ENCODE results near the gene TMEM87B. TPM values are rescaled to one million over a fixed set of nuclear protein-coding genes. Genes with fewer than 3 reads are reported as not detected.

The TMEM87B gene
- total and polyA plus RNA-seq, 2 donors (not counting 1 experiment from before 2014, with no cell fraction given), result 30.5 to 31.5 TPM

GRCh38 chr2:112134120-112134519, 79.1 kb downstream of the TMEM87B start:
- H3K27me3 ChIP-seq (ENCODE audit: control insufficient read depth, insufficient read depth, low read length), result no peaks in the 10 kb centered on the region
- no peaks in the 10 kb centered on the region for H3K4me1 ChIP-seq (ENCODE audit: control insufficient read depth, extremely low read depth, insufficient read depth, low read length)
- no peaks in the 10 kb centered on the region for H3K9me3 ChIP-seq (ENCODE audit: control insufficient read depth, insufficient read depth, low read depth, low read length)
- no peaks in the 10 kb centered on the region for H4K20me1 ChIP-seq (ENCODE audit: control insufficient read depth, extremely low read depth, insufficient read depth, low read length)
- H3K27ac ChIP-seq (ENCODE audit: insufficient read depth, low read length), result no peak overlapping the region
- no peak overlapping the region for H3K4me2 ChIP-seq (ENCODE audit: extremely low read depth, insufficient read depth, low read length)
- H3K4me3 ChIP-seq (replicated peaks in 1 of 4; ENCODE audit: control extremely low read depth in 1 of 4, insufficient read depth in 1 of 4, low read depth in 3 of 4, low read length in 4 of 4), result no peak overlapping the region
- no peak for TF ChIP-seq EZH2 (IDR thresholded peaks at IDR 0.05; ENCODE audit: low read length, missing control alignments)
- TF ChIP-seq CTCF (conservative IDR thresholded peaks at IDR 0.05 in 1 of 2, IDR thresholded peaks at IDR 0.05 in 1 of 2; ENCODE audit: low read depth in 1 of 2, low read length in 2 of 2), result no peak
- no peak for DNase-seq (ENCODE audit: low read depth in 2 of 2)
- H3K9ac ChIP-seq (ENCODE audit: insufficient read depth, low read length), result no peak overlapping the region
- H2AFZ ChIP-seq (ENCODE audit: low read length), result no peak overlapping the region
- no peaks in the 10 kb centered on the region for H3K36me3 ChIP-seq (ENCODE audit: control insufficient read depth, insufficient read depth, low read length)
- H3K79me2 ChIP-seq (ENCODE audit: control insufficient read depth, insufficient read depth, low read length), result no peaks in the 10 kb centered on the region

- H3K36me3 ChIP-seq (ENCODE audit: control insufficient read depth, insufficient read depth, low read length), result no peaks in the 10 kb centered on the region
- H4K20me1 ChIP-seq (ENCODE audit: control insufficient read depth, extremely low read depth, insufficient read depth, low read length), result no peaks in the 10 kb centered on the region
- H3K79me2 ChIP-seq (ENCODE audit: control insufficient read depth, insufficient read depth, low read length), result no peaks in the 10 kb centered on the region
- no peak overlapping the region for H3K4me3 ChIP-seq (replicated peaks in 1 of 4; ENCODE audit: control extremely low read depth in 1 of 4, insufficient read depth in 1 of 4, low read depth in 3 of 4, low read length in 4 of 4)
- no peak overlapping the region for H3K4me2 ChIP-seq (ENCODE audit: extremely low read depth, insufficient read depth, low read length)
- H3K4me1 ChIP-seq (ENCODE audit: control insufficient read depth, extremely low read depth, insufficient read depth, low read length), result no peaks in the 10 kb centered on the region
- no peaks in the 10 kb centered on the region for H3K9me3 ChIP-seq (ENCODE audit: control insufficient read depth, insufficient read depth, low read depth, low read length)
- TF ChIP-seq CTCF (conservative IDR thresholded peaks at IDR 0.05 in 1 of 2, IDR thresholded peaks at IDR 0.05 in 1 of 2; ENCODE audit: low read depth in 1 of 2, low read length in 2 of 2) (no peak), EZH2 (IDR thresholded peaks at IDR 0.05; ENCODE audit: low read length, missing control alignments) (no peak)
- no peak overlapping the region for H3K27ac ChIP-seq (ENCODE audit: insufficient read depth, low read length)
- H3K27me3 ChIP-seq (ENCODE audit: control insufficient read depth, insufficient read depth, low read length), result no peaks in the 10 kb centered on the region
- no peak for DNase-seq (ENCODE audit: low read depth in 2 of 2)
- H2AFZ ChIP-seq (ENCODE audit: low read length), result no peak overlapping the region
- no peak overlapping the region for H3K9ac ChIP-seq (ENCODE audit: insufficient read depth, low read length)
These were observed 81.0 kb downstream of the TMEM87B start for GRCh38 chr2:112136096-112136495.

DNA sequence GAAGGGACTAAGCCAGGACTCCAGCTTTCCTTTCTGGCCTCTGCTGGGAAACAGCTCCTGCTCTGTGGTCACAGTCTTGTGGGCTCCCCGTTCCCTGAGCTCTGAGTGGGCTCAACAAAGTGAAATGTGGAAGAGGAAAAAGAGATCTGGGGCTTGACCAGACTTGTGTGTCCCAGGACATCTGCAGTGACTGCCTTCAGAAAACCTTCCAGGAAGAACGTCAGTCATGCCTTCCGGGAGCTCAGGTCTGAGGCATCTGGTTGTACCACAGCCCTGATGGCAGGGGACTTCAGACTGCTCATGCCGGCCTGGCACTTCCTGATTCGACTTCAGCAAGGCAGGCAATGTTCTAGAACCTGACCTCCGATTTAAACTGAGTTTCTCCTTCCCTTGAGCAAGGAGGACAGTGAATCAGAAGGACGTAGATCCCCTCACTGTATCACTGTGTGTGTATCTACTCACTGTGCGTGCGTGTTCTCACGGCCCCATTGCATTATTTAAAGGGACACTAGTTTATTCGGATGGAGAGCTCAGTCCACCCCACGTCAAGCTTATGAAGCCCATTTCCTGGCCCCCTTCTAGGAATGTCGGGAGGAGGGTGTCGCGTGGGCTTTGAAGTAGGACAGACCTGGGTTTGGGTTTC, 82.6 kb downstream of the TMEM87B start:
- no peaks in the 10 kb centered on the region for H3K79me2 ChIP-seq (ENCODE audit: control insufficient read depth, insufficient read depth, low read length)
- peak overlapping the region; percentile 52 for H3K9ac ChIP-seq (ENCODE audit: insufficient read depth, low read length)
- H2AFZ ChIP-seq (ENCODE audit: low read length), result peak overlapping the region; percentile 78
- DNase-seq (ENCODE audit: low read depth in 2 of 2), result peak in 1 of 2 donors; percentile 3
- H3K4me2 ChIP-seq (ENCODE audit: extremely low read depth, insufficient read depth, low read length), result peak overlapping the region; percentile 96
- H3K9me3 ChIP-seq (ENCODE audit: control insufficient read depth, insufficient read depth, low read depth, low read length), result no peaks in the 10 kb centered on the region
- no peaks in the 10 kb centered on the region for H3K36me3 ChIP-seq (ENCODE audit: control insufficient read depth, insufficient read depth, low read length)
- no peaks in the 10 kb centered on the region for H4K20me1 ChIP-seq (ENCODE audit: control insufficient read depth, extremely low read depth, insufficient read depth, low read length)
- no peaks in the 10 kb centered on the region for H3K4me1 ChIP-seq (ENCODE audit: control insufficient read depth, extremely low read depth, insufficient read depth, low read length)
- H3K27me3 ChIP-seq (ENCODE audit: control insufficient read depth, insufficient read depth, low read length), result no peaks in the 10 kb centered on the region
- TF ChIP-seq CTCF (conservative IDR thresholded peaks at IDR 0.05 in 1 of 2, IDR thresholded peaks at IDR 0.05 in 1 of 2; ENCODE audit: low read depth in 1 of 2, low read length in 2 of 2) (no peak), EZH2 (IDR thresholded peaks at IDR 0.05; ENCODE audit: low read length, missing control alignments) (no peak)
- no peak overlapping the region for H3K27ac ChIP-seq (ENCODE audit: insufficient read depth, low read length)
- peak overlapping the region; percentile 51 to 65 (median 58) for H3K4me3 ChIP-seq (replicated peaks in 1 of 4; ENCODE audit: control extremely low read depth in 1 of 4, insufficient read depth in 1 of 4, low read depth in 3 of 4, low read length in 4 of 4)

Data from fibroblast of lung (primary cell).